GM19025 (cell line): ENCODE results near the gene KLHL29.
"Not testable (repeated sequence)": the region's sequence is repeated elsewhere in the genome, so short reads cannot be mapped to it uniquely, and the experiment has no call there.

Experiments used
- ATAC-seq: cut with Tn5 transposase; IDR thresholded peaks from one replicate; pipeline ENCODE4 v1.9.1; 2021; ENCODE audit warnings: mild to moderate bottlenecking, low read depth, moderate library complexity; ENCODE audit not compliant: unreplicated experiment

The KLHL29 gene

GRCh38 chr2:23391237-23391736 is 6.3 kb downstream of the KLHL29 start:
- not testable (repeated sequence) for ATAC-seq

GRCh38 chr2:23393722-23394121 is 8.7 kb downstream of the KLHL29 start:
- no peak for ATAC-seq

- no peak for ATAC-seq
Observed at GRCh38 chr2:23394700-23395099, 9.7 kb downstream of the KLHL29 start.

- no peak for ATAC-seq
Observed at GRCh38 chr2:23397478-23397877, 12.5 kb downstream of the KLHL29 start.

- ATAC-seq = peak; percentile 65
Observed at GRCh38 chr2:23399674-23400261, 14.8 kb downstream of the KLHL29 start.

- ATAC-seq = no peak
Observed at GRCh38 chr2:23400703-23401102, 15.7 kb downstream of the KLHL29 start.

- ATAC-seq = no peak
Observed at GRCh38 chr2:23401427-23402204, 16.6 kb downstream of the KLHL29 start.

- ATAC-seq = no peak
Observed at GRCh38 chr2:23402205-23402740, 17.3 kb downstream of the KLHL29 start.

GRCh38 chr2:23404426-23404825 is 19.4 kb downstream of the KLHL29 start:
- ATAC-seq = peak; percentile 35

- no peak for ATAC-seq
Observed at GRCh38 chr2:23409248-23409647, 24.3 kb downstream of the KLHL29 start.

- ATAC-seq = no peak
Observed at GRCh38 chr2:23410596-23410995, 25.6 kb downstream of the KLHL29 start.

- no peak for ATAC-seq
Observed at GRCh38 chr2:23411752-23412431, 26.9 kb downstream of the KLHL29 start.

GRCh38 chr2:23412556-23413155 is 27.7 kb downstream of the KLHL29 start:
- ATAC-seq = no peak

- no peak for ATAC-seq
Observed at GRCh38 chr2:23413641-23414040, 28.7 kb downstream of the KLHL29 start.

- no peak for ATAC-seq
Observed at GRCh38 chr2:23414106-23414505, 29.1 kb downstream of the KLHL29 start.

- ATAC-seq = no peak
Observed at GRCh38 chr2:23414871-23415270, 29.9 kb downstream of the KLHL29 start.

- no peak for ATAC-seq
Observed at GRCh38 chr2:23417310-23417709, 32.3 kb downstream of the KLHL29 start.

GRCh38 chr2:23418056-23418455 is 33.1 kb downstream of the KLHL29 start:
- ATAC-seq = no peak

- no peak for ATAC-seq
Observed at GRCh38 chr2:23418461-23418911, 33.5 kb downstream of the KLHL29 start.

- ATAC-seq = no peak
Observed at GRCh38 chr2:23419171-23420090, 34.5 kb downstream of the KLHL29 start.
